Measurements from ENCODE around the gene HAAO. TPM values are rescaled to one million over a fixed set of nuclear protein-coding genes. Genes with fewer than 3 reads are reported as not detected.

HAAO gene
- total RNA-seq, 3 donors from 2014 or later, result 4.4 to 6.2 (median 5.9) TPM

DNA sequence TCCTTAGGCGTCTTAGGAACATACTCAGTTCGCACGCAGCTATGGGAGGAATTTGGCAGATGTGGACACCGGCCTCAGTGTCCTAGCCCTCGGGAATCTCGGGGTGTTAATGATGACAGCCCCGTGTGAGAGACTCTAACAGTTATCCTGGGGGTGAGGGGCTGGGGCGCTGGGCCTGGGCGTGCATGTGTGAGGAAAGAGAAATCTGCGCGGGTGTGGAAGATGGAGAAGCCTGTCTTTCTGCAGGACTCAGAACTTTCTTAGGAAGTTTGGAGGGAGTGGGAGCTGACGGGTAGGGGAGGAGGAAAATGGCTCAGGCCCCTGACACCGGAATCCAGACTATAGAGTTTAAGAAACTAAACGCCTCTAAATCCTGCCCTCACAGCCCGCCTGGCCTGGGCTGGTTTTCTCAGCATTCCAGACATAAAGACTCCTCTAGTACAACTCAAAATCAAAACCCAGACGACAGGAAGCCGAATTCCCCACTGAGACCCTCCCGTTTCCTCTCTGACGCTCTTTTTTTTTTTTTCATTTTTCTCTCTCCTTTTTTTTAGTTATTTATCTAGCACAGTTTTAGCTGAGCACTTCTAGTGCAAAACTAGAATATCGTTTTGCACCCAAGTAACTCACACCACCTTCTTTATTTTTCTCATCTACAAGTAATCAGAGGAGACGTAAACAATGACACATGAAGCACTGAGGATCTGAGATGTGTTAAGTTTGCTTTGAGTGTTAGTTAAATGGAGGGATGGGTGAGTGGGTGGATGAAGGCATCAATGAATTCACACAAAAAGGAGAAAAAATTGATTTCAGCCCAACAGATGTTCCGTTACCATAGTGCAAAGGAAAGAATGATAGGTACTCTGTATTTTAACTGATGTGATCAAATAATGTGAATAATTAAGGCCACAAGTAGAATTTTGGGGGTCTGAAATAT is 1.2 kb upstream of the HAAO start:
- Histone ChIP-seq H3K27ac (peak overlapping the region; percentile 89 to 91), H3K27me3 (no peaks in the 10 kb centered on the region), H3K9me3 (no peaks in the 10 kb centered on the region), H3K4me1 (peaks cover 0 to 3% of the 10 kb centered on the region in 2 donors), H3K36me3 (no peaks in the 10 kb centered on the region), H3K4me3 (peak overlapping the region; percentile 58 to 67 (median 66))
- no peak for TF ChIP-seq POLR2AphosphoS5 (IDR thresholded peaks at IDR 0.05)
- intact Hi-C loops (cut with DNase I; ENCODE audit: low total_unique reads), result no loop called here
- DNase-seq (ENCODE audit: low spot score in 2 of 2), result peak in 1 of 2 donors; percentile 29

DNA sequence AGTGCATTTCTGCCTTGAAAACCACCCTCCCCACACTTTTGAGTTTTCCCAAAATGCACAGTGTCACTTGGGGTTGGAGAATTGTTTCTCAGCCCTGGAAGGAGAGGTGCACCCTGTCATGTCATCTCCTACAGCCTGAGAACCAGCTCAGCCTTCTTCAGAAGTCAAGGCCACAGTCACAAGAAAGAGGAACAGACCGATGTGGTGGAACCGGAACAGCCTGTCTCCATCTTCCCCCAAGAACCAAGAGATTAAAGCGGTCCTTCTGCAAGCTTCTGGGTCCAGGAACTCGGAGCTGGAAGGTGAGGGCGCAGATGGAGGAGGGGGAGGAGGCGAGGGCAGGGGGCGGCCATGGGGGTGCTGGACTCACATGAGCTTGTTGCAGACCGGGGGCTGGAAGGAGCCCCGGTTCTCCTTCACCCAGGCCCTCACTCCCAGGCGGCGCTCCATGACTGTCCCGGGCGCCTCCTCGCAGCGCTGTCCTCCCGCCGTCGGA is 248 bp downstream of the HAAO start:
- Histone ChIP-seq H3K9me3 (no peaks in the 10 kb centered on the region), H3K27me3 (no peaks in the 10 kb centered on the region), H3K36me3 (no peaks in the 10 kb centered on the region), H3K27ac (peak overlapping the region; percentile 89 to 91), H3K4me3 (peak overlapping the region; percentile 58 to 67 (median 66)), H3K4me1 (peaks cover 0 to 3% of the 10 kb centered on the region in 2 donors)
- no peak for DNase-seq (ENCODE audit: low spot score in 2 of 2)
- TF ChIP-seq, protein P1, sequence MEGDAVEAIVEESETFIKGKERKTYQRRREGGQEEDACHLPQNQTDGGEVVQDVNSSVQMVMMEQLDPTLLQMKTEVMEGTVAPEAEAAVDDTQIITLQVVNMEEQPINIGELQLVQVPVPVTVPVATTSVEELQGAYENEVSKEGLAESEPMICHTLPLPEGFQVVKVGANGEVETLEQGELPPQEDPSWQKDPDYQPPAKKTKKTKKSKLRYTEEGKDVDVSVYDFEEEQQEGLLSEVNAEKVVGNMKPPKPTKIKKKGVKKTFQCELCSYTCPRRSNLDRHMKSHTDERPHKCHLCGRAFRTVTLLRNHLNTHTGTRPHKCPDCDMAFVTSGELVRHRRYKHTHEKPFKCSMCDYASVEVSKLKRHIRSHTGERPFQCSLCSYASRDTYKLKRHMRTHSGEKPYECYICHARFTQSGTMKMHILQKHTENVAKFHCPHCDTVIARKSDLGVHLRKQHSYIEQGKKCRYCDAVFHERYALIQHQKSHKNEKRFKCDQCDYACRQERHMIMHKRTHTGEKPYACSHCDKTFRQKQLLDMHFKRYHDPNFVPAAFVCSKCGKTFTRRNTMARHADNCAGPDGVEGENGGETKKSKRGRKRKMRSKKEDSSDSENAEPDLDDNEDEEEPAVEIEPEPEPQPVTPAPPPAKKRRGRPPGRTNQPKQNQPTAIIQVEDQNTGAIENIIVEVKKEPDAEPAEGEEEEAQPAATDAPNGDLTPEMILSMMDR (IDR thresholded peaks at IDR 0.05), result no peak
- TF ChIP-seq POLR2AphosphoS5 (IDR thresholded peaks at IDR 0.05) (no peak), POLR2A (IDR thresholded peaks at IDR 0.05) (no peak)
- intact Hi-C loops (cut with DNase I; ENCODE audit: low total_unique reads), result no loop called here

DNA sequence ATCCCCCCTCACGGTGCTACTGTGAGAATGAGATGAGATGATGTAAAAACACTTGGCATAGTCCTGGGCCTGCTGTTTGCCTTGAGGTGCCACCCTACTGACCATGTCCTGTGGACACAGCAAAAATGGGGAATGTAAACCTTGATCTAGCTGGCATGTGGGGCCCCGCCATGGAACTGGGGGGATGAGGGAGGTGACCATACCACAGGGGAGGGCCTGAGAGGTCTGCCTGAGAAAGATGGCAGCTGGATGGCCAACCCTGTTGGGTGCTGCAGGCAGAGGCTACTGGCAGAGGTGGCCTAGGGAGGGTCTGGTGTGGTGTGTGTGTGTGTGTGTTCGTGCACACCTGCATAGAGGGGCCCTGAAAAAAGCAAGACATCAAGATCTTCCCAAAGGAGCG is 777 bp downstream of the HAAO start:
- DNase-seq (ENCODE audit: low spot score in 2 of 2), result no peak
- Histone ChIP-seq H3K27ac (peak overlapping the region; percentile 89 to 91), H3K4me1 (peaks cover 0 to 3% of the 10 kb centered on the region in 2 donors), H3K36me3 (no peaks in the 10 kb centered on the region), H3K4me3 (peak overlapping the region; percentile 58 to 67 (median 66)), H3K9me3 (no peaks in the 10 kb centered on the region), H3K27me3 (no peaks in the 10 kb centered on the region)
- intact Hi-C loops (cut with DNase I; ENCODE audit: low total_unique reads), result no loop called here
- TF ChIP-seq POLR2A (IDR thresholded peaks at IDR 0.05), result no peak
- no peak for TF ChIP-seq POLR2AphosphoS5 (IDR thresholded peaks at IDR 0.05)
- TF ChIP-seq, protein P1 (IDR thresholded peaks at IDR 0.05), result no peak

DNA sequence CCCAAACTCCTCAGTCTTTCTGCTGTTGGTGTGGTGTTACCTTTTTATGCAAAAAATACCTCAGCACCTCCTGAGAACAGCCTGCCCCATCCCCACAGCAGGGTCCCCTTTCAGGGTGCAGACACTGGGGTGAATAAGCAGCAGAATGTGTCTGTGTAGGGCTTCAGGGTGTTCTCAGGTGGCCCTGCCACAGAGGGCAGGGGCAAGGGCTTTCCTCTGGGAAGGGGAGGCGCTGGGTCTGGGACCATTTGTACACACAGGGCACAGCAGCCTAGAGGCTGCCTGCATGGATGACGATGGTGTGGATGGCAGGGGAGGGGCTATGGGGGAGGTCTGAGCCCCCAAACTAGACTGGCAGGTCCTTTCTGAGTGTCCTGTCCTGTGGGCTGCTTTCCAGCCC is 2.6 kb downstream of the HAAO start:
- H3K27me3 ChIP-seq, result no peaks in the 10 kb centered on the region
- DNase-seq (ENCODE audit: low spot score in 2 of 2), result no peak
- no peak overlapping the region for H3K4me3 ChIP-seq
- no peak overlapping the region for H3K27ac ChIP-seq
- no peaks in the 10 kb centered on the region for H3K36me3 ChIP-seq
- intact Hi-C loops (cut with DNase I; ENCODE audit: low total_unique reads), result no loop called here
- TF ChIP-seq POLR2AphosphoS5 (IDR thresholded peaks at IDR 0.05) (no peak), POLR2A (IDR thresholded peaks at IDR 0.05) (no peak)
- TF ChIP-seq, protein P1 (IDR thresholded peaks at IDR 0.05), result no peak
- no peaks in the 10 kb centered on the region for H3K9me3 ChIP-seq
- H3K4me1 ChIP-seq, result peaks cover 0 to 3% of the 10 kb centered on the region in 2 donors

DNA sequence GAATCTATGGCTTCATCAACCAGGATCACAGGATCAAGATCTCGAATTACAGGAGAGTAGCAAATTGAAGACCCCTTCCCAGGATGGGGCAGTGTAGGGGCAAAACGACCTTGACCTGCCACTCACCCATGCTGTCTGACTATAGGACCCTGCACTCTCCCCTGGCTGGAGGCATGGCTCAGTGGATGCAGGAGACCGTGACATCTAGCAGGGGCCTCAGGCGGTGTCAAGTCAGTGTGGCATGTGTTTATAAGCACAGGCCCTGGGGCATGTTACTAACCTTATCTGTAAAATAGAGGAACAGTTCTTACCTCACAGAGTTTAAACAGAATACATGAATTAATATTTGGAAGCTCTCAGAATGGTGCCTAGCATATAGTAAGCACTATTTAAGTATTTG is 3.5 kb downstream of the HAAO start:
- H3K9me3 ChIP-seq, result no peaks in the 10 kb centered on the region
- intact Hi-C loops (cut with DNase I; ENCODE audit: low total_unique reads), result no loop called here
- no peak for DNase-seq (ENCODE audit: low spot score in 2 of 2)
- no peak overlapping the region for H3K27ac ChIP-seq
- TF ChIP-seq POLR2AphosphoS5 (IDR thresholded peaks at IDR 0.05), result no peak
- TF ChIP-seq, protein P1 (IDR thresholded peaks at IDR 0.05), result no peak
- TF ChIP-seq POLR2A (IDR thresholded peaks at IDR 0.05), result no peak
- peaks cover 0 to 3% of the 10 kb centered on the region in 2 donors for H3K4me1 ChIP-seq
- no peaks in the 10 kb centered on the region for H3K36me3 ChIP-seq
- H3K4me3 ChIP-seq, result no peak overlapping the region
- no peaks in the 10 kb centered on the region for H3K27me3 ChIP-seq
